ENCODE results near the gene ERICH6. TPM values are rescaled to one million over a fixed set of nuclear protein-coding genes. Genes with fewer than 3 reads are reported as not detected.

ERICH6 gene
- total RNA-seq, 3 donors from 2014 or later (not counting 1 experiment from before 2014, with no cell fraction given) = 0.35 to 3.7 (median 3.6) TPM

- 78% methylated on average over 2 of the region's 2 CpGs for WGBS (ENCODE audit: insufficient coverage)
These were observed 32.6 kb upstream of the ERICH6 start for GRCh38 chr3:150736316-150736719.

DNA sequence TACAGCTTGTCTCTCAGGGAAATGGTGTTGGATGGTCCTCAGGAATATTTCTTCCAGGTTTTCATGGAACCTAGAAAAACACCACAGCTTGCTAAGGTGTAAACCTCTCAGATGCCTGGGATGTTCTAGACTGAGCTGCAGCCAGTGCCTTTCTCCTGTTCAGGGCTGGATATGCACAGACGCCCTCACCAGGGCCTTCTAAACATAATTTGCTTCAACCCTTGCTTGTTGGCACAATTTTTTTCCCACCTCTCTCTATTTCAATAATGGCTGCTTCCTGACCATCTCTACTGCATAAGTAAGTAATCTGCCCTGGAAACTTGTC, 31.0 kb upstream of the ERICH6 start:
- no peaks in the 10 kb centered on the region for H3K36me3 ChIP-seq (ENCODE audit: control insufficient read depth, insufficient read depth, low read length)
- H3K27me3 ChIP-seq (ENCODE audit: control insufficient read depth, insufficient read depth, low read length) = no peaks in the 10 kb centered on the region
- Mint-ChIP-seq H3K36me3 (no peaks in the 10 kb centered on the region), H3K4me1 (peaks cover 8 to 15% of the 10 kb centered on the region in 2 donors), H3K9me3 (no peaks in the 10 kb centered on the region), H3K4me3 (no peak overlapping the region), H3K27ac (no peak overlapping the region), H3K27me3 (ENCODE audit: low read depth in 2 of 2) (no peaks in the 10 kb centered on the region)
- DNase-seq (no peak), ATAC-seq (no peak)
- H3K4me3 ChIP-seq (ENCODE audit: low read length) = no peak overlapping the region
- H3K27ac ChIP-seq (ENCODE audit: low read length) = no peak overlapping the region
- peaks cover 2% of the 10 kb centered on the region for H3K4me1 ChIP-seq (ENCODE audit: control insufficient read depth, insufficient read depth, low read length)
- intact Hi-C loops (cut with micrococcal nuclease) = no loop called here
- 95% methylated on average over 1 of the region's 1 CpG for WGBS (ENCODE audit: insufficient coverage)
- no peaks in the 10 kb centered on the region for H3K9me3 ChIP-seq (ENCODE audit: control insufficient read depth, insufficient read depth, low read length)
- TF ChIP-seq CTCF (IDR thresholded peaks at IDR 0.05) = no peak

More at GRCh38 chr3:150736316-150736719, 32.6 kb upstream of the ERICH6 start:
- Histone ChIP-seq H3K4me1 (ENCODE audit: control insufficient read depth, insufficient read depth, low read length) (peaks cover 11% of the 10 kb centered on the region), H3K27ac (ENCODE audit: low read length) (no peak overlapping the region), H3K4me3 (ENCODE audit: low read length) (no peak overlapping the region), H3K9me3 (ENCODE audit: control insufficient read depth, insufficient read depth, low read length) (no peaks in the 10 kb centered on the region), H3K36me3 (ENCODE audit: control insufficient read depth, insufficient read depth, low read length) (peaks cover 4% of the 10 kb centered on the region), H3K27me3 (ENCODE audit: control insufficient read depth, insufficient read depth, low read length) (no peaks in the 10 kb centered on the region)
- H3K36me3 Mint-ChIP-seq = no peaks in the 10 kb centered on the region
- DNase-seq (no peak), ATAC-seq (no peak)
- no peaks in the 10 kb centered on the region for H3K9me3 Mint-ChIP-seq
- intact Hi-C loops (cut with micrococcal nuclease) = no loop called here
- no peak for TF ChIP-seq CTCF (IDR thresholded peaks at IDR 0.05)
- H3K4me3 Mint-ChIP-seq = no peak overlapping the region
- H3K4me1 Mint-ChIP-seq = peaks cover 13 to 18% of the 10 kb centered on the region in 2 donors
- H3K27me3 Mint-ChIP-seq (ENCODE audit: low read depth in 2 of 2) = no peaks in the 10 kb centered on the region
- peak overlapping the region in 1 of 2 donors; percentile 4 for H3K27ac Mint-ChIP-seq

DNA sequence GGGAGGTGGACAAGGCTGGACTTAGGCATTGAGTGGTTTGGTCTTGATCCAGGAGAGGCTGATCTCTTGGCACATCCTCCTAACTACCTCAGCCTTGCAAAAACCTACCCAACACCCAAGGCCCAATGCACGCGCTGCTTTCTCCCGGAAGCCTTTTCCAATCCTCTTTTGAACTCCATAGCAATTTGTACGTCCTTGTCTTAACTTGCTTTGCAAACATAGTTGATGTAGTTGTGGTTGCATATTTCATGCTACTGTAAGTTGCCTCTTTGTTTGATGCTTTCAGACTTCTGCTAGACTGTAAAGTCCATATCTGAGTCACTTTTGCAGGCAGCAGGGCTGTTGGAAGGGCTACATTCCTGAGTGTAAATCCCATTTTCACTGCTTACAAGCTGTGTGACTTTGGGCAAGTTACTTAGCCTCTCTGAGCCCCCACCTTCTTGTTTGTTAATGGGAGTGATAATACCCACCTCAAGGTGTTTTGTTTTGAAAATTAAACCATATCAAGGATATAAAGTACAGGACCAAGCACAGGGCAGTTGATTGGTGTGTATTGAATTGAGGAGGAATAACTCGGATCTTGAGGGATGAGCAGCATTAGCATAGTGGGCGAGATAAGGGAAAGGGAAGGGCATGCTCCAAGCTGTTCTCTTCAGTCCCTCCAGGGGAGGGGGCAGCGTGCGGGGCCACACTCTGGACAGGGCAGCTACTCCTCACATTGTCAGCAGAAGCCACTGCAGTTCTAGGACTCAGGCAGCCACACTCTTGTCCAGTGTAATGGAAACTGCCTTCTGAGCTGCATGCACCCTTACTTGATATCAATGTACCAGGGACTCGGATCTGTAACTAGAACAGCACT, 30.4 kb upstream of the ERICH6 start:
- no peaks in the 10 kb centered on the region for H3K36me3 Mint-ChIP-seq
- Histone ChIP-seq H3K4me1 (ENCODE audit: control insufficient read depth, insufficient read depth, low read length) (no peaks in the 10 kb centered on the region), H3K27me3 (ENCODE audit: control insufficient read depth, insufficient read depth, low read length) (no peaks in the 10 kb centered on the region), H3K4me3 (ENCODE audit: low read length) (no peak overlapping the region), H3K9me3 (ENCODE audit: control insufficient read depth, insufficient read depth, low read length) (no peaks in the 10 kb centered on the region), H3K27ac (ENCODE audit: low read length) (no peak overlapping the region), H3K36me3 (ENCODE audit: control insufficient read depth, insufficient read depth, low read length) (no peaks in the 10 kb centered on the region)
- ATAC-seq = no peak
- no peak for DNase-seq
- H3K4me1 Mint-ChIP-seq = peaks cover 8 to 15% of the 10 kb centered on the region in 2 donors
- WGBS (ENCODE audit: insufficient coverage) = 93% methylated on average over 8 of the region's 9 CpGs
- TF ChIP-seq CTCF (IDR thresholded peaks at IDR 0.05) = no peak
- H3K4me3 Mint-ChIP-seq = no peak overlapping the region
- intact Hi-C loops (cut with micrococcal nuclease) = no loop called here
- no peaks in the 10 kb centered on the region for H3K27me3 Mint-ChIP-seq (ENCODE audit: low read depth in 2 of 2)
- H3K9me3 Mint-ChIP-seq = no peaks in the 10 kb centered on the region
- H3K27ac Mint-ChIP-seq = no peak overlapping the region

Measured in natural killer cell (primary cell).